Hepatocyte (in vitro differentiated cells): Measurements from ENCODE around the gene NFU1. TPM values are rescaled to one million over a fixed set of nuclear protein-coding genes. Genes with fewer than 3 reads are reported as not detected.

ENCODE experiments used
- DNase-seq: peaks from one replicate; pipeline ENCODE4 v3.0.0-alpha.2; 2016; ENCODE audit warnings: low spot score
- H2AFZ ChIP-seq: fragments of 200-600 bp; sonication (generic); 2 replicates; pipeline ENCODE4 v1.6.0; 2016; ENCODE audit warnings: antibody characterized with exemption, mild to moderate bottlenecking
- H3K27ac ChIP-seq: fragments of 200-600 bp; sonication (generic); 2 replicates; pipeline ENCODE4 v1.5.1; 2016; ENCODE audit warnings: mild to moderate bottlenecking
- H3K27me3 ChIP-seq: fragments of 200-600 bp; sonication (generic); 2 replicates; pipeline ENCODE4 v1.6.1; 2016
- H3K36me3 ChIP-seq: fragments of 200-600 bp; sonication (generic); replicated peaks from 2 replicates; pipeline ENCODE4 v1.5.1; 2016; ENCODE audit warnings: low read depth; ENCODE audit not compliant: insufficient read depth
- H3K4me1 ChIP-seq: fragments of 200-600 bp; sonication (generic); 2 replicates; pipeline ENCODE4 v1.5.1; 2016; ENCODE audit warnings: mild to moderate bottlenecking, moderate library complexity; ENCODE audit not compliant: insufficient read depth
- H3K4me2 ChIP-seq: fragments of 200-600 bp; sonication (generic); 2 replicates; pipeline ENCODE4 v1.6.0; 2016
- H3K4me3 ChIP-seq: fragments of 200-600 bp; sonication (generic); 2 replicates; pipeline ENCODE4 v1.5.1; 2016; ENCODE audit warnings: mild to moderate bottlenecking
- H3K79me2 ChIP-seq: fragments of 200-600 bp; sonication (generic); 2 replicates; pipeline ENCODE4 v1.6.0; 2017; ENCODE audit warnings: mild to moderate bottlenecking
- H3K9me2 ChIP-seq: fragments of 200-600 bp; sonication (generic); replicated peaks from 2 replicates; pipeline ENCODE4 v1.6.0; 2017; ENCODE audit warnings: mild to moderate bottlenecking; ENCODE audit not compliant: insufficient read depth
- H3K9me3 ChIP-seq: fragments of 200-600 bp; sonication (generic); 2 replicates; pipeline ENCODE4 v1.5.1; 2016; ENCODE audit warnings: low read depth, mild to moderate bottlenecking
- H4K20me1 ChIP-seq: fragments of 200-600 bp; sonication (generic); 2 replicates; pipeline ENCODE4 v1.6.0; 2016; ENCODE audit warnings: mild to moderate bottlenecking; ENCODE audit not compliant: insufficient read depth, poor library complexity, severe bottlenecking
- CTCF ChIP-seq: fragments of 200-600 bp; sonication (generic); IDR thresholded peaks from 2 replicates; pipeline ENCODE4 v1.5.1; 2016; ENCODE audit warnings: antibody characterized with exemption, mild to moderate bottlenecking; ENCODE audit not compliant: poor library complexity
- EZH2 ChIP-seq: fragments of 200-600 bp; sonication (generic); IDR thresholded peaks from 2 replicates; pipeline ENCODE4 v1.6.1; 2016; ENCODE audit warnings: antibody characterized with exemption, mild to moderate bottlenecking, borderline replicate concordance
- EZH2phosphoT487 ChIP-seq: fragments of 200-600 bp; sonication (generic); IDR thresholded peaks from one replicate; pipeline ENCODE4 v1.6.1; 2018; ENCODE audit warnings: antibody characterized with exemption, mild to moderate bottlenecking, low read depth, moderate library complexity; ENCODE audit not compliant: unreplicated experiment, severe bottlenecking
- WGBS: methylation state at CpG from one replicate; pipeline ENCODE4 v1.1.6; 2016; ENCODE audit warnings: low lambda C conversion rate; ENCODE audit errors: missing lambda C conversion rate; 5-methylcytosine and 5-hydroxymethylcytosine counted together
- polyA plus RNA-seq: library from polyadenylated mRNA; unstranded; fragments of >200 nt; fragmentation: Nextera tagmentation; extraction: Ambion mirVana; gene quantifications from 2 replicates; pipeline ENCODE4 v1.2.1, GENCODE V29; 2016
- total RNA-seq: library from RNA; depleted of rRNA; stranded (reverse); fragments of >200 nt; gene quantifications from 2 replicates; pipeline ENCODE4 v1.2.3, GENCODE V29; 2014

Gene NFU1
- total and polyA plus RNA-seq, 2 experiments from 2014 or later, result 50.6 to 79.1 TPM

- WGBS, result 100% methylated on average over 3 of the region's 3 CpGs
- TF ChIP-seq EZH2phosphoT487, result no peak
- TF ChIP-seq EZH2, result no peak
- no peak for TF ChIP-seq CTCF
- no peaks in the 10 kb centered on the region for H4K20me1 ChIP-seq
Observed at GRCh38 chr2:69462780-69463179, 25.5 kb upstream of the NFU1 start.

GRCh38 chr2:69461404-69461803 is 24.2 kb upstream of the NFU1 start:
- no peak overlapping the region for H3K4me3 ChIP-seq
- no peaks in the 10 kb centered on the region for H3K9me2 ChIP-seq
- no peak for DNase-seq

More at GRCh38 chr2:69462780-69463179, 25.5 kb upstream of the NFU1 start:
- H3K79me2 ChIP-seq, result no peaks in the 10 kb centered on the region
- no peak overlapping the region for H3K4me2 ChIP-seq
- no peak for DNase-seq
- H3K9me3 ChIP-seq, result no peaks in the 10 kb centered on the region
- no peaks in the 10 kb centered on the region for H3K27me3 ChIP-seq
- H3K36me3 ChIP-seq, result no peaks in the 10 kb centered on the region
- H3K9me2 ChIP-seq, result no peaks in the 10 kb centered on the region
- H3K4me3 ChIP-seq, result no peak overlapping the region
- no peak overlapping the region for H2AFZ ChIP-seq
- no peaks in the 10 kb centered on the region for H3K4me1 ChIP-seq
- no peak overlapping the region for H3K27ac ChIP-seq

GRCh38 chr2:69459936-69460335 is 22.7 kb upstream of the NFU1 start:
- H3K4me1 ChIP-seq, result no peaks in the 10 kb centered on the region
- no peak overlapping the region for H3K4me2 ChIP-seq
- no peak overlapping the region for H3K27ac ChIP-seq
- H3K9me3 ChIP-seq, result no peaks in the 10 kb centered on the region
- no peak overlapping the region for H2AFZ ChIP-seq
- no peaks in the 10 kb centered on the region for H4K20me1 ChIP-seq
- no peak for DNase-seq
- H3K9me2 ChIP-seq, result no peaks in the 10 kb centered on the region
- H3K36me3 ChIP-seq, result no peaks in the 10 kb centered on the region
- H3K27me3 ChIP-seq, result no peaks in the 10 kb centered on the region
- 94% methylated on average over 4 of the region's 4 CpGs for WGBS
- H3K79me2 ChIP-seq, result no peaks in the 10 kb centered on the region
- TF ChIP-seq EZH2 (no peak), CTCF (no peak)
- H3K4me3 ChIP-seq, result no peak overlapping the region

More at GRCh38 chr2:69461404-69461803, 24.2 kb upstream of the NFU1 start:
- Histone ChIP-seq H2AFZ (no peak overlapping the region), H3K36me3 (no peaks in the 10 kb centered on the region), H3K27ac (no peak overlapping the region), H3K79me2 (no peaks in the 10 kb centered on the region), H3K4me1 (no peaks in the 10 kb centered on the region), H3K9me3 (no peaks in the 10 kb centered on the region), H4K20me1 (no peaks in the 10 kb centered on the region), H3K27me3 (no peaks in the 10 kb centered on the region), H3K4me2 (no peak overlapping the region)
- 98% methylated on average over 6 of the region's 6 CpGs for WGBS
- no peak for TF ChIP-seq CTCF
- no peak for TF ChIP-seq EZH2phosphoT487
- no peak for TF ChIP-seq EZH2

- no peak for DNase-seq
- Histone ChIP-seq H3K27ac (no peak overlapping the region), H3K27me3 (no peaks in the 10 kb centered on the region), H3K36me3 (no peaks in the 10 kb centered on the region), H3K79me2 (no peaks in the 10 kb centered on the region), H3K4me1 (no peaks in the 10 kb centered on the region), H3K9me2 (no peaks in the 10 kb centered on the region), H3K4me3 (no peak overlapping the region), H4K20me1 (no peaks in the 10 kb centered on the region), H3K9me3 (no peaks in the 10 kb centered on the region), H2AFZ (no peak overlapping the region), H3K4me2 (no peak overlapping the region)
- TF ChIP-seq CTCF (no peak), EZH2phosphoT487 (no peak), EZH2 (no peak)
Observed at GRCh38 chr2:69456950-69457445, 19.8 kb upstream of the NFU1 start.
